MM.1S (cell line): ENCODE measurements around the gene MIGA1.
"Not testable (repeated sequence)": the region's sequence is repeated elsewhere in the genome, so short reads cannot be mapped to it uniquely, and the experiment has no call there.

Source experiments
- DNase-seq: peaks from one replicate; pipeline ENCODE4 v3.0.0-alpha.2; 2015
- H2AFZ ChIP-seq: fragments of 300-600 bp; sonication (generic); 2 replicates; pipeline ENCODE4 v1.6.0; 2016; ENCODE audit warnings: antibody characterized with exemption, low read length
- H3F3A ChIP-seq: fragments of 300-600 bp; sonication (generic); 2 replicates; pipeline ENCODE4 v1.6.1; 2016; ENCODE audit warnings: mild to moderate bottlenecking, antibody characterized with exemption, low read length, moderate library complexity, mixed read lengths; ENCODE audit not compliant: insufficient read depth
- H3K27ac ChIP-seq: fragments of 300-600 bp; sonication (generic); 2 replicates; pipeline ENCODE4 v1.5.1; 2016; ENCODE audit warnings: mild to moderate bottlenecking, low read length
- H3K27me3 ChIP-seq: fragments of 300-600 bp; sonication (generic); replicated peaks from 2 replicates; pipeline ENCODE4 v1.6.0; 2016; ENCODE audit warnings: low read length; ENCODE audit not compliant: insufficient read depth
- H3K36me3 ChIP-seq: fragments of 300-600 bp; sonication (generic); replicated peaks from 2 replicates; pipeline ENCODE4 v1.6.1; 2016; ENCODE audit warnings: mild to moderate bottlenecking, low read length, mixed read lengths; ENCODE audit not compliant: insufficient read depth
- H3K4me1 ChIP-seq: fragments of 300-600 bp; sonication (generic); 2 replicates; pipeline ENCODE4 v1.6.1; 2016; ENCODE audit warnings: low read length, mixed read lengths
- H3K4me2 ChIP-seq: fragments of 300-600 bp; sonication (generic); 2 replicates; pipeline ENCODE4 v1.6.0; 2016; ENCODE audit warnings: low read depth, low read length
- H3K4me3 ChIP-seq: fragments of 300-600 bp; sonication (generic); 2 replicates; pipeline ENCODE4 v1.5.1; 2016; ENCODE audit warnings: low read length, mixed read lengths
- H3K79me2 ChIP-seq: fragments of 300-600 bp; sonication (generic); 2 replicates; pipeline ENCODE4 v1.6.1; 2016; ENCODE audit warnings: mixed run types, low read length, mixed read lengths
- H3K9ac ChIP-seq: fragments of 300-600 bp; sonication (generic); 2 replicates; pipeline ENCODE4 v1.6.1; 2016; ENCODE audit warnings: low read length, mixed read lengths
- H3K9me2 ChIP-seq: fragments of 300-600 bp; sonication (generic); replicated peaks from 2 replicates; pipeline ENCODE4 v1.6.1; 2016; ENCODE audit warnings: mild to moderate bottlenecking, low read length, mixed read lengths; ENCODE audit not compliant: insufficient read depth
- H3K9me3 ChIP-seq: fragments of 300-600 bp; sonication (generic); replicated peaks from 2 replicates; pipeline ENCODE4 v1.6.1; 2016; ENCODE audit warnings: mild to moderate bottlenecking, low read length, mixed read lengths; ENCODE audit not compliant: insufficient read depth
- H4K20me1 ChIP-seq: fragments of 300-600 bp; sonication (generic); 2 replicates; pipeline ENCODE4 v1.6.1; 2016; ENCODE audit warnings: mild to moderate bottlenecking, low read length, moderate library complexity, mixed read lengths; ENCODE audit not compliant: insufficient read depth
- CTCF ChIP-seq: fragments of 300-600 bp; sonication (generic); IDR thresholded peaks from 2 replicates; pipeline ENCODE4 v1.5.1; 2016; ENCODE audit warnings: antibody characterized with exemption, low read length, mixed read lengths
- EZH2 ChIP-seq: fragments of 300-600 bp; sonication (generic); optimal IDR thresholded peaks from 2 replicates; pipeline ENCODE3; 2017; ENCODE audit warnings: low read depth, mild to moderate bottlenecking, antibody characterized with exemption, low read length, mixed read lengths
- EZH2phosphoT487 ChIP-seq: fragments of 300-600 bp; sonication (generic); IDR thresholded peaks from 2 replicates; pipeline ENCODE4 v1.6.1; 2018; ENCODE audit warnings: antibody characterized with exemption, low read length

Gene MIGA1

GRCh38 chr1:77776007-77776700 is 3.3 kb upstream of the MIGA1 start:
- TF ChIP-seq CTCF (no peak), EZH2 (no peak), EZH2phosphoT487 (no peak)
- Histone ChIP-seq H3K9ac (no peak overlapping the region), H3K27me3 (no peaks in the 10 kb centered on the region), H3K9me2 (no peaks in the 10 kb centered on the region), H3K9me3 (no peaks in the 10 kb centered on the region), H3K4me1 (peaks cover 5% of the 10 kb centered on the region; the same call in 1 of the 2 replicates), H3K79me2 (peaks cover 18% of the 10 kb centered on the region), H3K4me2 (no peak overlapping the region), H2AFZ (no peak overlapping the region), H3F3A (no peaks in the 10 kb centered on the region), H3K36me3 (no peaks in the 10 kb centered on the region), H4K20me1 (no peaks in the 10 kb centered on the region), H3K4me3 (no peak overlapping the region), H3K27ac (no peak overlapping the region)
- no peak for DNase-seq

DNA sequence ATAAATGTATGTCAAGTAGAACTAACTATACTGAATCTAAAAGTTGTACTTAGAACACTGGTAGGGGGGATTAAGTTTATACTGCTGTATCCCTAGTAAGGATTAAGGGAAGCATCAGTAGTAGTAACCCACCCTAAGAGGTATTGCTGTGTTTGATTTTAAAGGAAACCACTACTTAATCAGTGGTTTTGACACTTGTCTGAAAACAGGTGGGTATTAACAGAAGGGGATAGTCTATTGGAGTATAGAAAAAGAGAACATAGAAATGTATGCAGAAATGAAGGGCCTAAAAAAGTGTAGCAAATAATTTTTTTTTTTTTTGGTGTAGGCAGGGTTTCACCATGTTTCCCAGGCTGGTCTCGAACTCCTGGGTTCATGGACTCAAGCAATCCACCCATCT is 2.2 kb downstream of the MIGA1 start:
- no peaks in the 10 kb centered on the region for H4K20me1 ChIP-seq
- no peak overlapping the region for H3K9ac ChIP-seq
- peaks cover 40% of the 10 kb centered on the region for H3K79me2 ChIP-seq
- no peak overlapping the region for H3K4me2 ChIP-seq
- TF ChIP-seq EZH2phosphoT487 (no peak), CTCF (no peak), EZH2 (no peak)
- peaks cover 5% of the 10 kb centered on the region; the same call in 1 of the 2 replicates for H3K4me1 ChIP-seq
- H2AFZ ChIP-seq: no peak overlapping the region
- no peaks in the 10 kb centered on the region for H3F3A ChIP-seq
- no peak for DNase-seq
- H3K36me3 ChIP-seq: 0 out of 2 replicates have a peak, but pooled peaks cover 2% of the 10 kb centered on the region
- no peak overlapping the region for H3K4me3 ChIP-seq
- no peaks in the 10 kb centered on the region for H3K9me3 ChIP-seq
- no peak overlapping the region for H3K27ac ChIP-seq
- no peaks in the 10 kb centered on the region for H3K27me3 ChIP-seq
- no peaks in the 10 kb centered on the region for H3K9me2 ChIP-seq

DNA sequence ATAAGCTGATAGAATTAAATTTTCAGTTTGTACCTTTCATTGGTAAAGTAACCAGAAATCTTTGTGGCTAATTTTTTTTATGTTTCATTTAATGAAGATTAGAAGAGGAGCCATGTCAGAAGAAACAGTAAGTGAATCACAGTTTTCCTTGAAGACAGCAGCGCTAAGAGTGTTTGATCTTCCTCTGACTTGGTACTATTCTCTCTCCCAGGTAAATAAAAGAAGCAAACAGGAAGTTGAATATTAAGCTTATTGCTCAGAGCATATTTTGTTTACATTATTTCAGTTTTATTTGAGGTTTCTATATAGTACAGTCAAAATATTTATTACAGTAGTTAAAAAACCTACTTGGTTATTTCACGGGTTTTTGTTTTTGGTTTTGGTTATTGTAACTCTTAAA is 3.7 kb downstream of the MIGA1 start:
- DNase-seq: no peak
- Histone ChIP-seq H3K9ac (no peak overlapping the region), H3K4me1 (peaks cover 5% of the 10 kb centered on the region; the same call in 1 of the 2 replicates), H3K4me3 (no peak overlapping the region), H3K27ac (no peak overlapping the region), H3K36me3 (0 out of 2 replicates have a peak, but pooled peaks cover 2% of the 10 kb centered on the region), H3K79me2 (peaks cover 40% of the 10 kb centered on the region), H4K20me1 (no peaks in the 10 kb centered on the region), H3K9me2 (no peaks in the 10 kb centered on the region), H3F3A (no peaks in the 10 kb centered on the region), H2AFZ (no peak overlapping the region), H3K4me2 (no peak overlapping the region), H3K9me3 (no peaks in the 10 kb centered on the region), H3K27me3 (no peaks in the 10 kb centered on the region)
- no peak for TF ChIP-seq EZH2
- no peak for TF ChIP-seq EZH2phosphoT487
- no peak for TF ChIP-seq CTCF

DNA sequence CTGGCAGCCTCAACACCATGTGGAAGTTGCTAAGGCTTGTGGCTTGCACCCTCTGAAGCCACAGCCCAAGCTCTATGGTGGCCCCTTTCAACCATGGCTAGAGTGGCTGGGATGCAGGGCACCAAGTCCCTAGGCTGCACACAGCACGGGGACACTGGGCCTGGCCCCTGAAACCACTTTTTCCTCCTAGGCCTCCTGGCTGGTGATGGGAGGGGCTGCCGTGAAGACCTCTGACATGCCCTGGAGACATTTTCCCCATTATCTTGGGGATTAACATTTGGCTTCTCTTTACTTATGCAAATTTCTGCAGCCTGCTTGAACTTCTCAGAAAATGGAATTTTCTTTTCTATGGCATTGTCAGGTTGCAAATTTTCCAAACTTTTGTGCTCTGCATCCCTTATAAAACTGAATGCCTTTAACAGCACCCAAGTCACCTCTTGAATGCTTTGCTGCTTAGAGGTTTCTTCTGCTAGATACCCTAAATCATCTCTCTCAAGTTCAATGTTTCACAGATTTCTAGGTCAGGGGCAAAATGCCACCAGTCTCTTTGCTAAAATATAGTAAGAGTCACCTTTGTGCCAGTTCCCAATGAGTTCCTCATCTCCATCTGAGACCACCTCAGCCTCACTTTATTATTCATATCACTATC is 6.8 kb downstream of the MIGA1 start:
- not testable (repeated sequence) for H3K9me3 ChIP-seq, H3K36me3 ChIP-seq, H3K9me2 ChIP-seq, H4K20me1 ChIP-seq, H3K4me1 ChIP-seq, H3K27ac ChIP-seq, H3K4me2 ChIP-seq, DNase-seq, H2AFZ ChIP-seq, H3K27me3 ChIP-seq, H3F3A ChIP-seq, H3K9ac ChIP-seq, H3K4me3 ChIP-seq
- H3K79me2 ChIP-seq: peaks cover 22% of the 10 kb centered on the region
